ENCODE measurements around the gene FOSB.

- TF ChIP-seq CTCF (IDR thresholded peaks at IDR 0.05) (no peak), E2F1 (CRISPR knock-in tag; IDR thresholded peaks at IDR 0.05) (no peak), ZNF425 (CRISPR knock-in tag; conservative IDR thresholded peaks at IDR 0.05) (no peak), FOXJ3 (CRISPR knock-in tag; IDR thresholded peaks at IDR 0.05; ENCODE audit: borderline replicate concordance) (no peak), GABPB1 (CRISPR knock-in tag; IDR thresholded peaks at IDR 0.05) (no peak), CBFB (CRISPR knock-in tag; IDR thresholded peaks at IDR 0.05; ENCODE audit: low read depth) (no peak), ZNF423 (CRISPR knock-in tag; IDR thresholded peaks at IDR 0.05) (no peak), ATF2 (CRISPR knock-in tag; IDR thresholded peaks at IDR 0.05; ENCODE audit: borderline replicate concordance, low read depth) (no peak), E2F5 (CRISPR knock-in tag; IDR thresholded peaks at IDR 0.05) (no peak), NR2C2 (CRISPR knock-in tag; IDR thresholded peaks at IDR 0.05) (no peak)
Observed at GRCh38 chr19:45502111-45502510, 34.3 kb downstream of the FOSB start.
